Neuronal stem cell (in vitro differentiated cells): ENCODE results near the gene RNF13.
"Not testable (repeated sequence)": the region's sequence is repeated elsewhere in the genome, so short reads cannot be mapped to it uniquely, and the experiment has no call there.

Experiments
- DNase-seq: peaks from one replicate; pipeline ENCODE4 v3.0.0-alpha.2; 2013; ENCODE audit warnings: low spot score
- H2AFZ ChIP-seq: one replicate; pipeline ENCODE4 v1.6.1; 2013; ENCODE audit warnings: mild to moderate bottlenecking, low read length, inconsistent platforms
- H2AK5ac ChIP-seq: 2 replicates; pipeline ENCODE4 v1.6.1; 2013; ENCODE audit warnings: low read depth, mild to moderate bottlenecking, inconsistent platforms, low read length, moderate library complexity, mixed read lengths
- H2BK120ac ChIP-seq: 2 replicates; pipeline ENCODE4 v1.6.1; 2013; ENCODE audit warnings: low read depth, mild to moderate bottlenecking, inconsistent platforms, low read length, moderate library complexity, mixed read lengths
- H2BK12ac ChIP-seq: one replicate; pipeline ENCODE4 v1.6.1; 2013; ENCODE audit warnings: low read length, inconsistent platforms
- H2BK15ac ChIP-seq: 2 replicates; pipeline ENCODE4 v1.6.1; 2013; ENCODE audit warnings: mild to moderate bottlenecking, low read length, inconsistent platforms, mixed read lengths
- H2BK5ac ChIP-seq: one replicate; pipeline ENCODE4 v1.6.1; 2013; ENCODE audit warnings: inconsistent platforms, mild to moderate bottlenecking, low read length, moderate library complexity
- H3K14ac ChIP-seq: one replicate; pipeline ENCODE4 v1.6.1; 2013; ENCODE audit warnings: low read length, inconsistent platforms
- H3K18ac ChIP-seq: 2 replicates; pipeline ENCODE4 v1.6.1; 2013; ENCODE audit warnings: low read length, inconsistent platforms
- H3K23ac ChIP-seq: 2 replicates; pipeline ENCODE4 v1.6.1; 2013; ENCODE audit warnings: low read depth, mild to moderate bottlenecking, mixed read lengths, low read length, inconsistent platforms; ENCODE audit not compliant: poor library complexity
- H3K27ac ChIP-seq: replicated peaks from 3 replicates; pipeline ENCODE4 v1.5.1; 2013; ENCODE audit warnings: low read length, inconsistent platforms
- H3K27me3 ChIP-seq, 3 experiments: 2 replicates each; pipeline ENCODE4 v1.6.1; 2013; ENCODE audit warnings: low read length in 3 of 3, mild to moderate bottlenecking in 2 of 3, inconsistent platforms in 1 of 3, low read depth in 1 of 3, mixed read lengths in 1 of 3, moderate library complexity in 1 of 3; ENCODE audit not compliant: control insufficient read depth in 3 of 3, insufficient read depth in 3 of 3
- H3K36me3 ChIP-seq, 2 donors: replicated peaks in 1 of 2; 2 replicates each; pipeline ENCODE4 v1.6.1; 2013; ENCODE audit warnings: low read length in 2 of 2; ENCODE audit not compliant: control insufficient read depth in 2 of 2, insufficient read depth in 2 of 2
- H3K4ac ChIP-seq: 2 replicates; pipeline ENCODE4 v1.6.1; 2013; ENCODE audit warnings: inconsistent platforms, mild to moderate bottlenecking, low read length, moderate library complexity
- H3K4me1 ChIP-seq, 2 donors: 1 replicate in 1 of 2; 2 replicates in 1 of 2; pipeline ENCODE4 v1.6.1; 2013; ENCODE audit warnings: low read length in 2 of 2, low read depth in 1 of 2; ENCODE audit not compliant: control insufficient read depth in 2 of 2, insufficient read depth in 1 of 2
- H3K4me2 ChIP-seq: one replicate; pipeline ENCODE4 v1.6.1; 2013; ENCODE audit warnings: mild to moderate bottlenecking, low read length, inconsistent platforms; ENCODE audit not compliant: insufficient read depth, poor library complexity, severe bottlenecking
- H3K4me3 ChIP-seq, 2 donors: 2 replicates each; pipeline ENCODE4 v1.5.1; 2013; ENCODE audit warnings: low read length in 2 of 2, mild to moderate bottlenecking in 2 of 2, inconsistent platforms in 1 of 2, moderate library complexity in 1 of 2
- H3K79me1 ChIP-seq: one replicate; pipeline ENCODE4 v1.6.1; 2013; ENCODE audit warnings: low read depth, mild to moderate bottlenecking, inconsistent platforms, low read length, moderate library complexity
- H3K9ac ChIP-seq: one replicate; pipeline ENCODE4 v1.6.1; 2013; ENCODE audit warnings: mild to moderate bottlenecking, low read depth, low read length, inconsistent platforms; ENCODE audit not compliant: poor library complexity
- H3K9me3 ChIP-seq, 2 donors: replicated peaks in 1 of 2; 2 replicates each; pipeline versions ENCODE3 to v1.6.1; 2013; ENCODE audit warnings: low read length in 2 of 2, mild to moderate bottlenecking in 2 of 2, inconsistent platforms in 1 of 2, low read depth in 1 of 2, mixed read lengths in 1 of 2, moderate library complexity in 1 of 2; ENCODE audit not compliant: control insufficient read depth in 2 of 2, insufficient read depth in 1 of 2
- H4K8ac ChIP-seq: one replicate; pipeline ENCODE4 v1.6.1; 2013; ENCODE audit warnings: low read depth, mild to moderate bottlenecking, inconsistent platforms, low read length, moderate library complexity
- H4K91ac ChIP-seq: one replicate; pipeline ENCODE4 v1.6.1; 2013; ENCODE audit warnings: low read length, low read depth, mild to moderate bottlenecking, inconsistent platforms; ENCODE audit not compliant: poor library complexity
- WGBS, 2 donors: extraction: QIAGEN DNeasy Blood & Tissue Kit; methylation state at CpG; one replicate each; pipeline ENCODE4 v1.1.7; 2013; ENCODE audit warnings: missing lambda C conversion rate in 2 of 2, mixed read lengths in 1 of 2; ENCODE audit not compliant: insufficient read length in 2 of 2, insufficient replicate concordance in 1 of 2; ENCODE audit errors: extremely low coverage in 2 of 2; 5-methylcytosine and 5-hydroxymethylcytosine counted together

Gene RNF13

GRCh38 chr3:149975919-149976318 lies 162.9 kb downstream of the RNF13 start:
- H3K9ac ChIP-seq = no peak overlapping the region
- H3K14ac ChIP-seq = no peak overlapping the region
- H2AFZ ChIP-seq = no peak overlapping the region
- H2BK12ac ChIP-seq = no peak overlapping the region
- H3K4me2 ChIP-seq = no peak overlapping the region
- H4K8ac ChIP-seq = no peak overlapping the region
- H3K27me3 ChIP-seq = no peaks in the 10 kb centered on the region
- H3K79me1 ChIP-seq = peaks cover 4% of the 10 kb centered on the region
- no peaks in the 10 kb centered on the region for H3K36me3 ChIP-seq
- no peak overlapping the region for H4K91ac ChIP-seq
- no peak for DNase-seq
- no peak overlapping the region for H2AK5ac ChIP-seq
- H3K9me3 ChIP-seq = no peaks in the 10 kb centered on the region
- H2BK120ac ChIP-seq = no peak overlapping the region
- no peak overlapping the region for H3K18ac ChIP-seq
- H2BK15ac ChIP-seq = no peak overlapping the region
- H3K4me1 ChIP-seq = peaks cover 0 to 2% of the 10 kb centered on the region in 2 donors
- H3K27ac ChIP-seq = no peak overlapping the region
- no peak overlapping the region for H3K4me3 ChIP-seq
- H3K23ac ChIP-seq = no peak overlapping the region
- no peak overlapping the region for H3K4ac ChIP-seq
- no peak overlapping the region for H2BK5ac ChIP-seq

- H4K8ac ChIP-seq = no peak overlapping the region
- H2BK12ac ChIP-seq = no peak overlapping the region
- no peak overlapping the region for H3K4me2 ChIP-seq
- H2BK15ac ChIP-seq = no peak overlapping the region
- H3K27ac ChIP-seq = no peak overlapping the region
- no peak overlapping the region for H4K91ac ChIP-seq
- DNase-seq = no peak
- peaks cover 0 to under 1% of the 10 kb centered on the region in 2 donors for H3K4me1 ChIP-seq
- WGBS, 2 donors = no CpG with 5 or more reads among the region's 2 CpGs
- H3K9me3 ChIP-seq = no peaks in the 10 kb centered on the region
- no peak overlapping the region for H2BK120ac ChIP-seq
- H3K14ac ChIP-seq = no peak overlapping the region
- H2BK5ac ChIP-seq = no peak overlapping the region
- no peaks in the 10 kb centered on the region for H3K27me3 ChIP-seq
- H3K79me1 ChIP-seq = peaks cover 3% of the 10 kb centered on the region
- H2AFZ ChIP-seq = no peak overlapping the region
- H3K4me3 ChIP-seq = no peak overlapping the region
- no peak overlapping the region for H3K18ac ChIP-seq
- H3K4ac ChIP-seq = no peak overlapping the region
- H2AK5ac ChIP-seq = no peak overlapping the region
- no peak overlapping the region for H3K9ac ChIP-seq
- H3K36me3 ChIP-seq = no peaks in the 10 kb centered on the region
- no peak overlapping the region for H3K23ac ChIP-seq
These were observed 164.4 kb downstream of the RNF13 start for GRCh38 chr3:149977386-149977785.

- not testable (repeated sequence) for H3K9ac ChIP-seq, H3K4me2 ChIP-seq, H3K27me3 ChIP-seq, H3K18ac ChIP-seq, H4K91ac ChIP-seq, H2BK120ac ChIP-seq, H2BK5ac ChIP-seq, H2BK12ac ChIP-seq, H3K23ac ChIP-seq, H3K14ac ChIP-seq, H3K9me3 ChIP-seq, H3K4ac ChIP-seq, DNase-seq, H2AK5ac ChIP-seq, H3K4me1 ChIP-seq, H3K4me3 ChIP-seq, H3K27ac ChIP-seq, H4K8ac ChIP-seq, H2BK15ac ChIP-seq, H2AFZ ChIP-seq, H3K36me3 ChIP-seq, H3K79me1 ChIP-seq
- WGBS, 2 donors = no CpG with 5 or more reads among the region's 10 CpGs
These were observed 169.0 kb downstream of the RNF13 start for GRCh38 chr3:149981979-149982378.

- H3K27me3 ChIP-seq, H4K91ac ChIP-seq, H2AK5ac ChIP-seq, H3K18ac ChIP-seq, H3K4ac ChIP-seq, H2BK15ac ChIP-seq, DNase-seq, H4K8ac ChIP-seq, H3K23ac ChIP-seq, H3K27ac ChIP-seq, H3K4me1 ChIP-seq, H2BK120ac ChIP-seq, H2BK12ac ChIP-seq, H3K14ac ChIP-seq, H3K9ac ChIP-seq, H3K79me1 ChIP-seq, H3K36me3 ChIP-seq, H3K4me2 ChIP-seq, H2AFZ ChIP-seq, H3K4me3 ChIP-seq, H3K9me3 ChIP-seq, H2BK5ac ChIP-seq: not testable (repeated sequence)
- WGBS, 2 donors = no CpG with 5 or more reads among the region's 32 CpGs
These were observed 170.0 kb downstream of the RNF13 start for GRCh38 chr3:149983053-149983452.
